CD14-positive monocyte (primary cell): ENCODE results near the gene ZNF691. TPM values are rescaled to one million over a fixed set of nuclear protein-coding genes. Genes with fewer than 3 reads are reported as not detected.
A peak's percentile ranks its signal among the peaks of the same experiment; 100 is the strongest.

Source experiments
- DNase-seq, 3 donors: peaks; one replicate each; pipeline ENCODE4 v3.0.0-alpha.2; 2011 to 2022
- H2AFZ ChIP-seq: 2 replicates; pipeline ENCODE4 v1.6.0; 2012; ENCODE audit warnings: mild to moderate bottlenecking, low read depth, low read length, inconsistent platforms; ENCODE audit not compliant: insufficient read depth, poor library complexity, severe bottlenecking
- H3K27ac ChIP-seq, 2 donors: 1 replicate in 1 of 2; 2 replicates in 1 of 2; pipeline ENCODE4 v1.5.1; 2012 to 2013; ENCODE audit warnings: low read length in 2 of 2, control low read depth in 1 of 2, inconsistent platforms in 1 of 2, low read depth in 1 of 2, mild to moderate bottlenecking in 1 of 2
- H3K27me3 ChIP-seq, 2 donors: one replicate each; pipeline versions ENCODE4 v1.6.0 to v1.6.1; 2011 to 2013; ENCODE audit warnings: low read length in 2 of 2; ENCODE audit not compliant: control insufficient read depth in 2 of 2, insufficient read depth in 2 of 2
- H3K36me3 ChIP-seq, 2 donors: replicated peaks in 1 of 2; 1 replicate in 1 of 2; 2 replicates in 1 of 2; pipeline versions ENCODE4 v1.5.1 to v1.6.1; 2012 to 2013; ENCODE audit warnings: low read length in 2 of 2, control low read depth in 1 of 2, inconsistent platforms in 1 of 2, mild to moderate bottlenecking in 1 of 2; ENCODE audit not compliant: insufficient read depth in 2 of 2, control insufficient read depth in 1 of 2
- H3K4me1 ChIP-seq, 2 donors: 1 replicate in 1 of 2; 2 replicates in 1 of 2; pipeline versions ENCODE4 v1.5.1 to v1.6.1; 2012 to 2013; ENCODE audit warnings: low read length in 2 of 2, control low read depth in 1 of 2, inconsistent platforms in 1 of 2, mild to moderate bottlenecking in 1 of 2, moderate library complexity in 1 of 2; ENCODE audit not compliant: insufficient read depth in 2 of 2, control insufficient read depth in 1 of 2
- H3K4me2 ChIP-seq: replicated peaks from 2 replicates; pipeline ENCODE3; 2012; ENCODE audit warnings: low read length, moderate library complexity, mild to moderate bottlenecking; ENCODE audit not compliant: poor library complexity, severe bottlenecking; ENCODE audit errors: extremely low read depth
- H3K4me3 ChIP-seq, 3 experiments: fragments of 200-600 bp in 1 of 3; sonication (generic) in 1 of 3; replicated peaks in 1 of 3; 1 replicate in 2 of 3; 2 replicates in 1 of 3; pipeline ENCODE4 v1.5.1; 2011 to 2013; ENCODE audit warnings: low read length in 3 of 3, mild to moderate bottlenecking in 3 of 3, control low read depth in 2 of 3, low read depth in 2 of 3, inconsistent platforms in 1 of 3, moderate library complexity in 1 of 3
- H3K79me2 ChIP-seq: 2 replicates; pipeline ENCODE4 v1.6.0; 2012; ENCODE audit warnings: mild to moderate bottlenecking, control low read depth, inconsistent platforms, low read length, moderate library complexity; ENCODE audit not compliant: insufficient read depth
- H3K9ac ChIP-seq: 2 replicates; pipeline ENCODE4 v1.6.0; 2017; ENCODE audit warnings: low read length, mild to moderate bottlenecking; ENCODE audit not compliant: insufficient read depth, poor library complexity, severe bottlenecking
- H3K9me3 ChIP-seq, 2 donors: replicated peaks in 1 of 2; 1 replicate in 1 of 2; 2 replicates in 1 of 2; pipeline versions ENCODE4 v1.5.1 to v1.6.1; 2012 to 2013; ENCODE audit warnings: low read length in 2 of 2, control low read depth in 1 of 2; ENCODE audit not compliant: control insufficient read depth in 1 of 2, insufficient read depth in 1 of 2
- H4K20me1 ChIP-seq: 2 replicates; pipeline ENCODE4 v1.6.0; 2012; ENCODE audit warnings: mild to moderate bottlenecking, low read length, control low read depth, moderate library complexity; ENCODE audit not compliant: insufficient read depth
- H3K27ac Mint-ChIP-seq, 7 donors: one replicate each; pipeline ENCODE4 v1.8.0; 2020; ENCODE audit warnings: mild to moderate bottlenecking in 7 of 7, mixed read lengths in 7 of 7, moderate library complexity in 6 of 7, inconsistent platforms in 2 of 7
- H3K27me3 Mint-ChIP-seq, 3 donors: one replicate each; pipeline ENCODE4 v1.8.0; 2021 to 2022; ENCODE audit warnings: low read depth in 3 of 3, mild to moderate bottlenecking in 3 of 3, mixed read lengths in 3 of 3, moderate library complexity in 3 of 3, inconsistent platforms in 1 of 3
- H3K36me3 Mint-ChIP-seq, 2 donors: one replicate each; pipeline ENCODE4 v1.8.0; 2020; ENCODE audit warnings: mixed read lengths in 2 of 2, inconsistent platforms in 1 of 2, mild to moderate bottlenecking in 1 of 2
- H3K4me1 Mint-ChIP-seq: one replicate; pipeline ENCODE4 v1.8.0; 2020; ENCODE audit warnings: mild to moderate bottlenecking, mixed read lengths
- H3K4me3 Mint-ChIP-seq, 2 donors: one replicate each; pipeline ENCODE4 v1.8.0; 2020; ENCODE audit warnings: mild to moderate bottlenecking in 2 of 2, mixed read lengths in 2 of 2, moderate library complexity in 1 of 2
- H3K9me3 Mint-ChIP-seq, 7 donors: one replicate each; pipeline ENCODE4 v1.8.0; 2020 to 2022; ENCODE audit warnings: mixed read lengths in 7 of 7, mild to moderate bottlenecking in 6 of 7, moderate library complexity in 6 of 7, inconsistent platforms in 2 of 7
- CTCF ChIP-seq: fragments of 200-600 bp; IDR thresholded peaks from one replicate; pipeline ENCODE4 v1.8.0; 2022; ENCODE audit warnings: antibody characterized with exemption, mild to moderate bottlenecking
- WGBS: methylation state at CpG from one replicate; pipeline ENCODE4 v1.1.5; 2013; ENCODE audit warnings: missing lambda C conversion rate; ENCODE audit not compliant: insufficient coverage; 5-methylcytosine and 5-hydroxymethylcytosine counted together
- intact Hi-C, 2 donors: fragments of 100-400 bp; cut with micrococcal nuclease; formaldehyde crosslinking; loops; one replicate each; pipeline versions ENCODE4 v1.15.0 to v1.15.1; 2023
- polyA plus RNA-seq, 3 donors: library from polyadenylated mRNA; depleted of rRNA in 1 of 3; unstranded in 2 of 3; stranded (reverse) in 1 of 3; fragments of 300-500 nt in 2 of 3; fragments of >200 nt in 1 of 3; fragmentation: Illumina TruSeq in 2 of 3; gene quantifications; 1 replicate in 2 of 3; 2 replicates in 1 of 3; pipeline ENCODE4 v1.2.3, GENCODE V29; 2012 to 2021

ZNF691 gene
- polyA plus RNA-seq, 3 donors, result 1.3 to 6.7 (median 1.8) TPM

GRCh38 chr1:42847111-42847595, 740 bp downstream of the ZNF691 start:
- peak overlapping the region; percentile 54 to 90 (median 85) for H3K27ac Mint-ChIP-seq
- Histone ChIP-seq H3K27me3 (no peaks in the 10 kb centered on the region), H3K4me2 (peak overlapping the region; percentile 99), H3K4me1 (peaks cover 14 to 20% of the 10 kb centered on the region in 2 donors), H3K4me3 (peak overlapping the region; percentile 66 to 91 (median 77)), H2AFZ (peak overlapping the region; percentile 87), H3K9me3 (peaks cover 0 to 7% of the 10 kb centered on the region in 2 donors), H3K79me2 (peaks cover 14% of the 10 kb centered on the region), H3K27ac (peak overlapping the region in 1 of 2 donors; percentile 80), H3K9ac (peak overlapping the region; percentile 75), H3K36me3 (peaks cover 22 to 43% of the 10 kb centered on the region in 2 donors), H4K20me1 (no peaks in the 10 kb centered on the region)
- H3K27me3 Mint-ChIP-seq, result peaks cover 0 to 1% (median 0%) of the 10 kb centered on the region in 3 donors
- 6% methylated on average over 6 of the region's 6 CpGs for WGBS
- peak overlapping the region; percentile 95 to 98 for H3K4me3 Mint-ChIP-seq
- peaks cover 24% of the 10 kb centered on the region for H3K4me1 Mint-ChIP-seq
- TF ChIP-seq CTCF, result no peak
- peaks cover 0 to 7% (median 4%) of the 10 kb centered on the region in 7 donors for H3K9me3 Mint-ChIP-seq
- no peak for DNase-seq
- intact Hi-C loops, result loop anchor here (5.0 to 10.0 kb wide), 5 partner anchors 35 to 328 kb away; partner anchors contain the start of genes C1orf50 (in 2 of the 2), P3H1 (in 2 of the 2), CFAP57 (in 1 of the 2) and EBNA1BP2 (in 1 of the 2)
- H3K36me3 Mint-ChIP-seq, result peaks cover 40 to 41% of the 10 kb centered on the region in 2 donors

GRCh38 chr1:42847721-42848460, 1.5 kb downstream of the ZNF691 start:
- TF ChIP-seq CTCF, result no peak
- H3K4me2 ChIP-seq, result no peak overlapping the region
- Mint-ChIP-seq H3K27me3 (peaks cover 0 to 1% (median 0%) of the 10 kb centered on the region in 3 donors), H3K4me3 (peak overlapping the region in 1 of 2 donors; percentile 95), H3K27ac (no peak overlapping the region), H3K4me1 (peaks cover 24% of the 10 kb centered on the region), H3K36me3 (peaks cover 34 to 36% of the 10 kb centered on the region in 2 donors), H3K9me3 (peaks cover 0 to 7% (median 4%) of the 10 kb centered on the region in 7 donors)
- H3K27ac ChIP-seq, result no peak overlapping the region
- peaks cover 16 to 40% of the 10 kb centered on the region in 2 donors for H3K36me3 ChIP-seq
- peaks cover 14 to 20% of the 10 kb centered on the region in 2 donors for H3K4me1 ChIP-seq
- H3K4me3 ChIP-seq, result peak overlapping the region in 1 of 3 experiments; percentile 91
- H3K27me3 ChIP-seq, result no peaks in the 10 kb centered on the region
- DNase-seq, result no peak
- H2AFZ ChIP-seq, result no peak overlapping the region
- H4K20me1 ChIP-seq, result no peaks in the 10 kb centered on the region
- WGBS, result 100% methylated on average over 3 of the region's 6 CpGs
- no peak overlapping the region for H3K9ac ChIP-seq
- intact Hi-C loops, result loop anchor here (5.0 to 10.0 kb wide), 5 partner anchors 36 to 327 kb away; partner anchors contain the start of genes C1orf50 (in 2 of the 2), P3H1 (in 2 of the 2), CFAP57 (in 1 of the 2) and EBNA1BP2 (in 1 of the 2)
- peaks cover 14% of the 10 kb centered on the region for H3K79me2 ChIP-seq
- peaks cover 0 to 7% of the 10 kb centered on the region in 2 donors for H3K9me3 ChIP-seq
